Endothelial cell of umbilical vein (primary cell): Measurements from ENCODE around the gene CFAP46. TPM values are rescaled to one million over a fixed set of nuclear protein-coding genes. Genes with fewer than 3 reads are reported as not detected.

Experiments
- BruUV-seq: library from RNA; stranded (reverse); fragments of 400-500 nt; replicated peaks from 2 replicates; lab custom pipeline; 2021; lab: Mats Ljungman, UMichigan
- CTCF ChIA-PET: fragments of 300-600, 350-600 bp; sonication (Branson Sonifier 250); formaldehyde crosslinking; loops from one replicate; lab custom pipeline; 2021; ENCODE audit warnings: antibody characterized with exemption, inconsistent platforms; lab: Charles Lee
- POLR2A ChIA-PET: fragments of 300-600, 350-600 bp; sonication (Branson Sonifier 250); formaldehyde crosslinking; loops from one replicate; lab custom pipeline; 2021; ENCODE audit warnings: antibody characterized with exemption, inconsistent platforms; lab: Charles Lee
- DNase-seq: peaks from one replicate; pipeline ENCODE4 v3.0.0-alpha.2; 2011; ENCODE audit warnings: low read depth, low spot score
- FAIRE-seq: peaks from 2 replicates; lab custom pipeline; 2011; peaks lifted over from hg19 to GRCh38; lab: Jason Lieb, UNC
- H2AFZ ChIP-seq: 2 replicates; pipeline ENCODE4 v1.6.0; 2012; ENCODE audit warnings: low read depth, low read length, control low read depth, inconsistent platforms
- H3K27ac ChIP-seq: 2 replicates; pipeline ENCODE4 v1.5.1; 2011; ENCODE audit warnings: low read depth, mild to moderate bottlenecking, control low read depth, low read length, moderate library complexity; ENCODE audit not compliant: insufficient read depth
- H3K27me3 ChIP-seq, 2 experiments: 2 replicates each; pipeline versions ENCODE4 v1.6.0 to v1.6.1; 2011; ENCODE audit warnings: low read length in 2 of 2, mixed read lengths in 1 of 2; ENCODE audit not compliant: control insufficient read depth in 2 of 2, insufficient read depth in 2 of 2
- H3K36me3 ChIP-seq, 2 experiments: 2 replicates in 1 of 2; 3 replicates in 1 of 2; pipeline ENCODE4 v1.5.1; 2011; ENCODE audit warnings: low read length in 2 of 2, mild to moderate bottlenecking in 1 of 2, moderate library complexity in 1 of 2; ENCODE audit not compliant: control insufficient read depth in 2 of 2, insufficient read depth in 2 of 2; ENCODE audit errors: extremely low read depth in 1 of 2
- H3K4me1 ChIP-seq: 3 replicates; pipeline ENCODE4 v1.5.1; 2011; ENCODE audit warnings: mild to moderate bottlenecking, low read length; ENCODE audit not compliant: control insufficient read depth, insufficient read depth; ENCODE audit errors: extremely low read depth
- H3K4me2 ChIP-seq: 2 replicates; pipeline ENCODE4 v1.6.1; 2011; ENCODE audit warnings: low read length, control low read depth, mixed read lengths; ENCODE audit not compliant: insufficient read depth
- H3K4me3 ChIP-seq, 3 experiments: fragments of 200-600 bp in 1 of 3; sonication (generic), shearing (Covaris generic) in 1 of 3; replicated peaks in 1 of 3; 2 replicates each; pipeline ENCODE4 v1.5.1; 2011 to 2016; ENCODE audit warnings: control low read depth in 3 of 3, low read length in 3 of 3, mild to moderate bottlenecking in 2 of 3, inconsistent platforms in 1 of 3, low read depth in 1 of 3, moderate library complexity in 1 of 3; ENCODE audit not compliant: insufficient read depth in 1 of 3
- H3K79me2 ChIP-seq: 2 replicates; pipeline ENCODE4 v1.6.0; 2012; ENCODE audit warnings: low read length, inconsistent platforms; ENCODE audit not compliant: control insufficient read depth, insufficient read depth
- H3K9ac ChIP-seq: replicated peaks from 2 replicates; pipeline ENCODE3; 2011; ENCODE audit warnings: low read length, control low read depth; ENCODE audit not compliant: insufficient read depth; ENCODE audit errors: extremely low read depth
- H3K9me1 ChIP-seq: replicated peaks from 3 replicates; pipeline ENCODE4 v1.6.0; 2011; ENCODE audit warnings: mild to moderate bottlenecking, low read length; ENCODE audit not compliant: control insufficient read depth, insufficient read depth; ENCODE audit errors: extremely low read depth
- H3K9me3 ChIP-seq: replicated peaks from 2 replicates; pipeline ENCODE4 v1.5.1; 2012; ENCODE audit warnings: low read length, inconsistent platforms; ENCODE audit not compliant: control insufficient read depth, insufficient read depth
- H4K20me1 ChIP-seq: replicated peaks from 2 replicates; pipeline ENCODE3; 2011; ENCODE audit warnings: mild to moderate bottlenecking, low read length; ENCODE audit not compliant: control insufficient read depth, insufficient read depth; ENCODE audit errors: extremely low read depth
- EZH2 ChIP-seq: IDR thresholded peaks from 2 replicates; pipeline ENCODE4 v1.6.1; 2012; ENCODE audit warnings: borderline replicate concordance, low read depth, mild to moderate bottlenecking, moderate library complexity, low read length, inconsistent platforms; ENCODE audit not compliant: severe bottlenecking
- FOS ChIP-seq: IDR thresholded peaks from 2 replicates; pipeline ENCODE4 v1.6.1; 2011; ENCODE audit warnings: mild to moderate bottlenecking, low read length, moderate library complexity, borderline replicate concordance; ENCODE audit not compliant: insufficient read depth
- GATA2 ChIP-seq: IDR thresholded peaks from 2 replicates; pipeline ENCODE4 v1.7.0; 2011; ENCODE audit warnings: low read depth, mild to moderate bottlenecking, moderate library complexity, mixed read lengths, low read length; ENCODE audit not compliant: insufficient read length, insufficient read depth
- JUN ChIP-seq: IDR thresholded peaks from 2 replicates; pipeline ENCODE4 v1.6.1; 2011; ENCODE audit warnings: borderline replicate concordance, low read depth; ENCODE audit not compliant: insufficient read length, insufficient read depth
- MYC ChIP-seq: IDR thresholded peaks from one replicate; pipeline ENCODE4 v1.6.1; 2011; ENCODE audit warnings: mild to moderate bottlenecking, low read depth, low read length
- POLR2A ChIP-seq: IDR thresholded peaks from 2 replicates; pipeline ENCODE4 v1.6.1; 2012; ENCODE audit warnings: low read depth, mild to moderate bottlenecking, control low read depth, low read length
- POLR2AphosphoS5 ChIP-seq: IDR thresholded peaks from 2 replicates; pipeline ENCODE4 v1.6.1; 2012; ENCODE audit warnings: low read depth, mild to moderate bottlenecking, control low read depth, low read length, moderate library complexity; ENCODE audit not compliant: insufficient read depth
- dilution Hi-C: fragments of 300-500 bp; cut with MboI; formaldehyde crosslinking; loops from one replicate; pipeline ENCODE4 v1.15.0; 2019; ENCODE audit warnings: low sequenced_read_pairs; ENCODE audit not compliant: extremely low pct_ligation_motif_present
- intact Hi-C: fragments of 100-400 bp; cut with micrococcal nuclease; formaldehyde crosslinking; loops from one replicate; pipeline ENCODE4 v1.10.0; 2022
- polyA plus RNA-seq, 4 experiments: library from polyadenylated mRNA; depleted of rRNA in 3 of 4; stranded (reverse) in 3 of 4; unstranded in 1 of 4; fragments of >200 nt; gene quantifications; 2 replicates each; pipeline versions ENCODE4 v1.2.1 to v1.2.3, GENCODE V29; 2011 to 2012; ENCODE audit warnings: missing spikeins in 1 of 4
- total RNA-seq: library from RNA; stranded (reverse); gene quantifications from 2 replicates; pipeline ENCODE4 v1.2.3, GENCODE V29; 2021
- TF ChIP-seq, protein P1 (sequence below), 2 donors: IDR thresholded peaks; 1 replicate in 1 of 2; 2 replicates in 1 of 2; pipeline ENCODE4 v1.5.1; 2011; ENCODE audit warnings: low read length in 2 of 2, mild to moderate bottlenecking in 2 of 2, moderate library complexity in 2 of 2, control low read depth in 1 of 2, inconsistent platforms in 1 of 2, low read depth in 1 of 2; ENCODE audit not compliant: insufficient read depth in 1 of 2; ENCODE audit errors: extremely low read depth in 1 of 2
- TF ChIP-seq, protein P2 (sequence below): IDR thresholded peaks from 2 replicates; pipeline ENCODE4 v1.6.1; 2011; ENCODE audit not compliant: insufficient read depth, insufficient read length

Gene CFAP46
- total and polyA plus RNA-seq, 2 donors (not counting 3 experiments of a cell fraction or from before 2014, with no cell fraction given): 0.75 to 0.98 TPM

DNA sequence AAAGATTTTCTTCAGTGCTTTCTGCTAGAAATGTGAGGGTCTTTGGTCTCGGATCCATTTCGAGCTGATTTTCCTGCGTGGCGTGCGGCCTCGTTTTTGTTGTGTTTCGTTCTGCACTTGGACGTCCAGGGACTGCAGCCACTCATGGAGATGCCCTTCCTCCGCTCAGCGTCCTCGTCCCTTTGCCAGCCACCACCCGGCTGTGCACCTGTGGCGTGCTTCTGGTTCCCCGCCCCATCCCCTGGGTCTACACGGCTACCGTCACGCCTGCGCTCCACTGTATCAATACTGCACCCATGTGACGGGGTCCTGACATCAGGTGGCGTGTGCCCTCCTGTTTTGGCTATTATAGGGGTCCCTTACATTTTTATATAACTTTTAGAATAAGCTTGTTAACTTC, 113.7 kb downstream of the CFAP46 start:
- intact Hi-C loops (no loop called here), dilution Hi-C loops (no loop called here)
- Histone ChIP-seq H3K4me3 (no peak overlapping the region), H4K20me1 (no peaks in the 10 kb centered on the region), H3K9me1 (no peaks in the 10 kb centered on the region), H3K27me3 (no peaks in the 10 kb centered on the region), H3K9ac (no peak overlapping the region), H3K27ac (no peak overlapping the region), H2AFZ (no peak overlapping the region), H3K9me3 (peaks cover 2% of the 10 kb centered on the region), H3K4me1 (no peaks in the 10 kb centered on the region), H3K36me3 (no peaks in the 10 kb centered on the region), H3K79me2 (no peaks in the 10 kb centered on the region), H3K4me2 (no peak overlapping the region)
- CTCF ChIA-PET: no interaction called here
- BruUV-seq: no TSS peak
- no peak for DNase-seq
- POLR2A ChIA-PET: no interaction called here
- TF ChIP-seq POLR2AphosphoS5: no peak
- no peak for TF ChIP-seq MYC
- TF ChIP-seq FOS: no peak
- no peak for TF ChIP-seq EZH2
- TF ChIP-seq, protein P1, sequence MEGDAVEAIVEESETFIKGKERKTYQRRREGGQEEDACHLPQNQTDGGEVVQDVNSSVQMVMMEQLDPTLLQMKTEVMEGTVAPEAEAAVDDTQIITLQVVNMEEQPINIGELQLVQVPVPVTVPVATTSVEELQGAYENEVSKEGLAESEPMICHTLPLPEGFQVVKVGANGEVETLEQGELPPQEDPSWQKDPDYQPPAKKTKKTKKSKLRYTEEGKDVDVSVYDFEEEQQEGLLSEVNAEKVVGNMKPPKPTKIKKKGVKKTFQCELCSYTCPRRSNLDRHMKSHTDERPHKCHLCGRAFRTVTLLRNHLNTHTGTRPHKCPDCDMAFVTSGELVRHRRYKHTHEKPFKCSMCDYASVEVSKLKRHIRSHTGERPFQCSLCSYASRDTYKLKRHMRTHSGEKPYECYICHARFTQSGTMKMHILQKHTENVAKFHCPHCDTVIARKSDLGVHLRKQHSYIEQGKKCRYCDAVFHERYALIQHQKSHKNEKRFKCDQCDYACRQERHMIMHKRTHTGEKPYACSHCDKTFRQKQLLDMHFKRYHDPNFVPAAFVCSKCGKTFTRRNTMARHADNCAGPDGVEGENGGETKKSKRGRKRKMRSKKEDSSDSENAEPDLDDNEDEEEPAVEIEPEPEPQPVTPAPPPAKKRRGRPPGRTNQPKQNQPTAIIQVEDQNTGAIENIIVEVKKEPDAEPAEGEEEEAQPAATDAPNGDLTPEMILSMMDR (IDR thresholded peaks at IDR 0.05; ENCODE audit: extremely low read depth in 1 of 2, insufficient read depth in 1 of 2, low read depth in 1 of 2, low read length in 2 of 2): no peak
- TF ChIP-seq GATA2: no peak
- TF ChIP-seq JUN: no peak
- TF ChIP-seq, protein P2, sequence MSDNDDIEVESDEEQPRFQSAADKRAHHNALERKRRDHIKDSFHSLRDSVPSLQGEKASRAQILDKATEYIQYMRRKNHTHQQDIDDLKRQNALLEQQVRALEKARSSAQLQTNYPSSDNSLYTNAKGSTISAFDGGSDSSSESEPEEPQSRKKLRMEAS: no peak
- no peak for TF ChIP-seq POLR2A
- FAIRE-seq: no peak
